ENCODE results near the gene ARHGAP15.

Gene ARHGAP15

GRCh38 chr2:143633419-143633818 is 504.2 kb downstream of the ARHGAP15 start:
- DNase-seq (ENCODE audit: low spot score), result no peak

GRCh38 chr2:143635302-143635701 is 506.1 kb downstream of the ARHGAP15 start:
- DNase-seq (ENCODE audit: low spot score), result no peak

- DNase-seq (ENCODE audit: low spot score), result no peak
These were observed 506.7 kb downstream of the ARHGAP15 start for GRCh38 chr2:143635936-143636335.

- DNase-seq (ENCODE audit: low spot score), result no peak
These were observed 511.6 kb downstream of the ARHGAP15 start for GRCh38 chr2:143640826-143641225.

- DNase-seq (ENCODE audit: low spot score), result peak; percentile 11
These were observed 516.9 kb downstream of the ARHGAP15 start for GRCh38 chr2:143645921-143646645.

- DNase-seq (ENCODE audit: low spot score), result no peak
These were observed 520.1 kb downstream of the ARHGAP15 start for GRCh38 chr2:143649226-143649740.

GRCh38 chr2:143652692-143653091 is 523.5 kb downstream of the ARHGAP15 start:
- DNase-seq (ENCODE audit: low spot score), result no peak

GRCh38 chr2:143668234-143668633 is 539.0 kb downstream of the ARHGAP15 start:
- no peak for DNase-seq (ENCODE audit: low spot score)

- DNase-seq (ENCODE audit: low spot score), result no peak
These were observed 544.8 kb downstream of the ARHGAP15 start for GRCh38 chr2:143674051-143674450.

- no peak for DNase-seq (ENCODE audit: low spot score)
These were observed 545.8 kb downstream of the ARHGAP15 start for GRCh38 chr2:143675021-143675420.

- DNase-seq (ENCODE audit: low spot score), result no peak
These were observed 550.4 kb downstream of the ARHGAP15 start for GRCh38 chr2:143679617-143680016.

GRCh38 chr2:143680885-143681405 is 551.7 kb downstream of the ARHGAP15 start:
- DNase-seq (ENCODE audit: low spot score), result no peak

GRCh38 chr2:143682436-143683055 is 553.3 kb downstream of the ARHGAP15 start:
- DNase-seq (ENCODE audit: low spot score), result no peak

GRCh38 chr2:143683977-143684376 is 554.8 kb downstream of the ARHGAP15 start:
- no peak for DNase-seq (ENCODE audit: low spot score)

- DNase-seq (ENCODE audit: low spot score), result no peak
These were observed 555.5 kb downstream of the ARHGAP15 start for GRCh38 chr2:143684551-143685320.

GRCh38 chr2:143685421-143686078 is 556.3 kb downstream of the ARHGAP15 start:
- DNase-seq (ENCODE audit: low spot score), result no peak

- peak; percentile 51 for DNase-seq (ENCODE audit: low spot score)
These were observed 557.5 kb downstream of the ARHGAP15 start for GRCh38 chr2:143686585-143687164.

- no peak for DNase-seq (ENCODE audit: low spot score)
These were observed 559.0 kb downstream of the ARHGAP15 start for GRCh38 chr2:143688248-143688647.

- DNase-seq (ENCODE audit: low spot score), result no peak
These were observed 559.6 kb downstream of the ARHGAP15 start for GRCh38 chr2:143688815-143689214.

GRCh38 chr2:143689541-143689940 is 560.3 kb downstream of the ARHGAP15 start:
- no peak for DNase-seq (ENCODE audit: low spot score)

- DNase-seq (ENCODE audit: low spot score), result no peak
These were observed 561.0 kb downstream of the ARHGAP15 start for GRCh38 chr2:143690235-143690634.

GRCh38 chr2:143691121-143691520 is 561.9 kb downstream of the ARHGAP15 start:
- DNase-seq (ENCODE audit: low spot score), result no peak

All from kidney tubule cell (primary cell).